Colonic mucosa (tissue), 4 donors: ENCODE results near the gene ALKBH1. TPM values are rescaled to one million over a fixed set of nuclear protein-coding genes. Genes with fewer than 3 reads are reported as not detected.
A peak's percentile ranks its signal among the peaks of the same experiment; 100 is the strongest.

Experiments used
- DNase-seq: peaks from one replicate; pipeline ENCODE4 v3.0.0-alpha.2; 2020
- H3K27ac ChIP-seq: fragments of 200-600 bp; one replicate; pipeline ENCODE4 v1.8.0; 2021
- H3K27me3 ChIP-seq: fragments of 200-600 bp; one replicate; pipeline ENCODE4 v1.8.0; 2021
- H3K36me3 ChIP-seq: fragments of 200-600 bp; one replicate; pipeline ENCODE4 v1.8.0; 2021
- H3K4me1 ChIP-seq: fragments of 200-600 bp; one replicate; pipeline ENCODE4 v1.8.0; 2021; ENCODE audit warnings: mild to moderate bottlenecking
- H3K4me3 ChIP-seq: fragments of 200-600 bp; one replicate; pipeline ENCODE4 v1.8.0; 2021
- H3K9ac ChIP-seq, 2 donors: one replicate each; pipeline ENCODE4 v1.7.0; 2013; ENCODE audit warnings: control low read depth in 2 of 2, low read depth in 2 of 2, low read length in 2 of 2
- H3K9me3 ChIP-seq: fragments of 200-600 bp; one replicate; pipeline ENCODE4 v1.8.0; 2021
- intact Hi-C: fragments of 100-400 bp; cut with DNase I; formaldehyde crosslinking; loops from one replicate; pipeline ENCODE4 v1.14.1; 2022
- total RNA-seq, 2 donors: library from RNA; stranded (reverse); fragmentation: NEBNext Ultra II Directional in 1 of 2; extraction: Animal tissue kit (Norgen Biotek cat#: 25700) in 1 of 2; gene quantifications; one replicate each; pipeline ENCODE4 v1.2.1, GENCODE V29; 2021
- TF ChIP-seq, protein P1 (sequence below): fragments of 200-600 bp; IDR thresholded peaks from one replicate; pipeline ENCODE4 v1.8.0; 2022; ENCODE audit warnings: antibody characterized with exemption, mild to moderate bottlenecking
- donor health status: healthy.
- donor health status: DM: no; HTN: no; CAD: no.
- donor health status: DM: no; HTN: no; CAD: no.

ALKBH1 gene
- total RNA-seq, 2 donors from 2014 or later, result 11.5 to 13.3 TPM

GRCh38 chr14:77717608-77718305 lies 9.9 kb upstream of the ALKBH1 start:
- intact Hi-C loops, result no loop called here

GRCh38 chr14:77714926-77715325 lies 7.1 kb upstream of the ALKBH1 start:
- no peaks in the 10 kb centered on the region for H3K9me3 ChIP-seq
- DNase-seq, result no peak
- no peaks in the 10 kb centered on the region for H3K27me3 ChIP-seq
- no peaks in the 10 kb centered on the region for H3K4me1 ChIP-seq
- no peak overlapping the region for H3K4me3 ChIP-seq
- intact Hi-C loops, result no loop called here
- no peak overlapping the region for H3K27ac ChIP-seq
- H3K36me3 ChIP-seq, result peaks cover 9% of the 10 kb centered on the region
- H3K9ac ChIP-seq, result no peak overlapping the region
- TF ChIP-seq, protein P1, sequence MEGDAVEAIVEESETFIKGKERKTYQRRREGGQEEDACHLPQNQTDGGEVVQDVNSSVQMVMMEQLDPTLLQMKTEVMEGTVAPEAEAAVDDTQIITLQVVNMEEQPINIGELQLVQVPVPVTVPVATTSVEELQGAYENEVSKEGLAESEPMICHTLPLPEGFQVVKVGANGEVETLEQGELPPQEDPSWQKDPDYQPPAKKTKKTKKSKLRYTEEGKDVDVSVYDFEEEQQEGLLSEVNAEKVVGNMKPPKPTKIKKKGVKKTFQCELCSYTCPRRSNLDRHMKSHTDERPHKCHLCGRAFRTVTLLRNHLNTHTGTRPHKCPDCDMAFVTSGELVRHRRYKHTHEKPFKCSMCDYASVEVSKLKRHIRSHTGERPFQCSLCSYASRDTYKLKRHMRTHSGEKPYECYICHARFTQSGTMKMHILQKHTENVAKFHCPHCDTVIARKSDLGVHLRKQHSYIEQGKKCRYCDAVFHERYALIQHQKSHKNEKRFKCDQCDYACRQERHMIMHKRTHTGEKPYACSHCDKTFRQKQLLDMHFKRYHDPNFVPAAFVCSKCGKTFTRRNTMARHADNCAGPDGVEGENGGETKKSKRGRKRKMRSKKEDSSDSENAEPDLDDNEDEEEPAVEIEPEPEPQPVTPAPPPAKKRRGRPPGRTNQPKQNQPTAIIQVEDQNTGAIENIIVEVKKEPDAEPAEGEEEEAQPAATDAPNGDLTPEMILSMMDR, result no peak

More at GRCh38 chr14:77717608-77718305, 9.9 kb upstream of the ALKBH1 start:
- Histone ChIP-seq H3K27me3 (no peaks in the 10 kb centered on the region), H3K27ac (no peak overlapping the region), H3K9me3 (no peaks in the 10 kb centered on the region), H3K4me3 (no peak overlapping the region), H3K36me3 (no peaks in the 10 kb centered on the region), H3K9ac (no peak overlapping the region), H3K4me1 (no peaks in the 10 kb centered on the region)
- TF ChIP-seq, protein P1, result no peak
- no peak for DNase-seq

DNA sequence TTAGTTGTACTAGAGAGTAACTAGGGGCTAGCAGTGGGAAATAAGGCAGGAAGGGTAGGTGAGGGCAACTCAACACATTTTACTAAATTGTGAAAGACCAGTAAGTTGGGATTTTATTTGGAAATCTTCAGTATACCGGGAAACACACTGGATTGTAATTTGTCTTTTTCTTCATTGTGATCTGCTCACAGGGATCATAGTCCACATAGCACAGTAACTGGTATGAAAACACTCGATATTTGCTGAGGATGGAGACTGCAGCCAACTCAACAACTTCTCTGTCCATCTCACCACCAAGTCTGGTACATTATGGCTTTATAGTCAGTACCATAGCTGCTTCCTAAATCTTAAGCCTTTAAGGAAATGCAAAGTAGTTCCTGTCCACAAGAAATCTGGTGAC lies 2.5 kb upstream of the ALKBH1 start:
- no peaks in the 10 kb centered on the region for H3K9me3 ChIP-seq
- TF ChIP-seq, protein P1, result no peak
- H3K9ac ChIP-seq, result no peak overlapping the region
- no peak overlapping the region for H3K27ac ChIP-seq
- intact Hi-C loops, result no loop called here
- H3K4me1 ChIP-seq, result peaks cover 17% of the 10 kb centered on the region
- H3K27me3 ChIP-seq, result no peaks in the 10 kb centered on the region
- DNase-seq, result no peak
- H3K4me3 ChIP-seq, result no peak overlapping the region
- H3K36me3 ChIP-seq, result peaks cover 9% of the 10 kb centered on the region

- Histone ChIP-seq H3K4me1 (peaks cover 17% of the 10 kb centered on the region), H3K36me3 (peaks cover 9% of the 10 kb centered on the region), H3K9me3 (no peaks in the 10 kb centered on the region), H3K27me3 (no peaks in the 10 kb centered on the region), H3K9ac (no peak overlapping the region), H3K4me3 (peak overlapping the region; percentile 98), H3K27ac (no peak overlapping the region)
- intact Hi-C loops, result loop anchor here (2.0 to 10.0 kb wide), 2 partner anchors 55 to 255 kb away; partner anchors contain the start of genes AHSA1 and VIPAS39
- TF ChIP-seq, protein P1, result no peak
- no peak for DNase-seq
These were observed 1.6 kb upstream of the ALKBH1 start for GRCh38 chr14:77709412-77709811.

DNA sequence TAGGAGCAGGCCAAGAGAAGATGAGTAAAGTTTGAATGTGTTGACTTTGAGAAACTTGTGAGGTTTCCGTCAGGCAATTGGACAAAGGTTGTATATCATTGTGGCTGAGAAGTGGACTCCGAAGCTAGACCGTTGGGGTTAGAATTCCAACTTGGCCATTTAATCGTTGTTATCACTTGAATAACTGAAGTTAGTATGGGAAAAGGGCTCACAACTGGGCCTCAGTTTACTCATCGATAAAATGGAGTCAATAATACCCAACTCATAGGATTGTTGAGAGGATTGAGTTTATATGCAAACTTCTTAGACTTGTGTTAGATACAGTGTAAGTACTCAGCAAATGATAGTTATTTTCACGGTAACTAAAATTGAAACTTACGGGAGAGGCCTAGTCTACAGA lies 926 bp upstream of the ALKBH1 start:
- H3K4me1 ChIP-seq, result peaks cover 17% of the 10 kb centered on the region
- no peaks in the 10 kb centered on the region for H3K27me3 ChIP-seq
- no peaks in the 10 kb centered on the region for H3K9me3 ChIP-seq
- TF ChIP-seq, protein P1, result no peak
- intact Hi-C loops, result loop anchor here (2.0 to 10.0 kb wide), 2 partner anchors 54 to 254 kb away; partner anchors contain the start of genes AHSA1 and VIPAS39
- no peak overlapping the region for H3K27ac ChIP-seq
- no peak for DNase-seq
- H3K36me3 ChIP-seq, result peaks cover 9% of the 10 kb centered on the region
- peak overlapping the region; percentile 51 to 82 for H3K9ac ChIP-seq
- peak overlapping the region; percentile 98 for H3K4me3 ChIP-seq
